ENCODE results near the gene ALDH2.

ALDH2 gene

GRCh38 chr12:111768159-111768895, 1.6 kb downstream of the ALDH2 start:
- Histone ChIP-seq H3K36me3 (ENCODE audit: control insufficient read depth, insufficient read depth, low read length) (no peaks in the 10 kb centered on the region), H3K4me3 (ENCODE audit: low read depth, low read length) (no peak overlapping the region), H3K4me2 (ENCODE audit: low read length) (no peak overlapping the region), H3K27ac (no peak overlapping the region), H3K4me1 (no peaks in the 10 kb centered on the region), H2AFZ (no peak overlapping the region), H3K79me2 (no peaks in the 10 kb centered on the region), H3K9me3 (ENCODE audit: control insufficient read depth, low read length) (no peaks in the 10 kb centered on the region), H3K9ac (no peak overlapping the region), H3K27me3 (ENCODE audit: control insufficient read depth, insufficient read depth, low read length) (no peaks in the 10 kb centered on the region)
- TF ChIP-seq CTCF (IDR thresholded peaks at IDR 0.05) = no peak

DNA sequence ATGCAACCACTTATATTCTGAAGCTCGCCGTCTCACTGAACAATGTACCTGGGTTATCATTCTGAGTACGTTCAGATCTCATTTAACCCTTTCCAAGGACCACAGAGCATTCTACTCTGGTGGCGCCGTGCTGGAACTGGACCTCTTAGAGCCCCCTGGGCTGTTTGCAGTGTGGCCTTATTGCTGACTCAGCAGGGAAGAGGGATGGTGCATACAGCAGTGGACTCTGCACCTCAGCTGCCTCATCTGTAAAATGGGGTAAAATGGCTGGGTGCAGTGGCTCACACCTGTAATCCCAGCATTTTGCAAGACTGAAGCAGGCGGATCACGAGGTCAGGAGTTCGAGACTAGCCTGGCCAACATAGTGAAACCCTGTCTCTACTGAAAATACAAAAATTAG, 2.9 kb downstream of the ALDH2 start:
- no peaks in the 10 kb centered on the region for H3K36me3 ChIP-seq (ENCODE audit: control insufficient read depth, insufficient read depth, low read length)
- no peak overlapping the region for H2AFZ ChIP-seq
- no peak for TF ChIP-seq CTCF (IDR thresholded peaks at IDR 0.05)
- H3K9ac ChIP-seq = no peak overlapping the region
- no peak overlapping the region for H3K27ac ChIP-seq
- no peaks in the 10 kb centered on the region for H3K4me1 ChIP-seq
- H3K4me2 ChIP-seq (ENCODE audit: low read length) = no peak overlapping the region
- no peaks in the 10 kb centered on the region for H3K9me3 ChIP-seq (ENCODE audit: control insufficient read depth, low read length)
- H3K27me3 ChIP-seq (ENCODE audit: control insufficient read depth, insufficient read depth, low read length) = no peaks in the 10 kb centered on the region
- H3K4me3 ChIP-seq (ENCODE audit: low read depth, low read length) = no peak overlapping the region
- no peaks in the 10 kb centered on the region for H3K79me2 ChIP-seq

DNA sequence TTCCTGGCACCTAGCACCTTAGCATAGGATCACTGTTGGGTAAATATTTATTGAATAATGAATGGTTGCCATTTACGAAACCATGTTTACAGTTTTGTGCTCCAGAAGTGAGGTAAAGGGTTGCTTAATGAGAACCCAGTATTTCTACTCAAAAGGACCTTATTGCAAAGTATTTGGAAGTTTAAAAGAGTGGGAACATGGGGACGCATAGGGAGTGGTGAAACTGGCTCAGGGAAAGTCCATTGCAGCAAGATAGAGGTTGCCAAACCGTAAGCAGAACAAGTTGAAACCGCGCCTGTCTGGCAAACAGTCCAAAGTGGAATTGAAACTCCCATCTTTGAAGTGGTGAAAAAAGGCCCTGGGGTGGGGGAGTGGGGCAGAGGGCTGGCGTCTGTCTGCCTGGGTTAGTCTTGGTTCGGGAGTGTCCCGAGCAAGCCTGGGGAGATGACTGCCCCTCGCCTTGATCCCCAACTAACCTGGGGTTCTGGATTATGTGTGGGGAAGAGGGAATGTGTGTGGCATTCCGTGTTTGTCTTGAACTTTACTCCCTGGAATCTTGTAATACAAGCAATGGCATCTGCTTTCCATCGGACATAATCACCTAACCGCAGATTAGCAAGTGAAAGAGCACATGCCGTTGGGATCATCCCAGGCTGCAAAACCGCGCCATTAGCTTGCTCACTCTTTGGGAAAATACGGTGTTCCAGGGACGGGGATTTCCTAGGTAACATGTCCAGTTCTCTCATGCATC, 7.2 kb downstream of the ALDH2 start:
- no peak overlapping the region for H3K4me2 ChIP-seq (ENCODE audit: low read length)
- H3K36me3 ChIP-seq (ENCODE audit: control insufficient read depth, insufficient read depth, low read length) = no peaks in the 10 kb centered on the region
- H3K9ac ChIP-seq = no peak overlapping the region
- H3K27ac ChIP-seq = peak overlapping the region; percentile 69
- no peak overlapping the region for H2AFZ ChIP-seq
- no peaks in the 10 kb centered on the region for H3K79me2 ChIP-seq
- H3K4me3 ChIP-seq (ENCODE audit: low read depth, low read length) = no peak overlapping the region
- TF ChIP-seq CTCF (IDR thresholded peaks at IDR 0.05) = no peak
- no peaks in the 10 kb centered on the region for H3K4me1 ChIP-seq
- no peaks in the 10 kb centered on the region for H3K27me3 ChIP-seq (ENCODE audit: control insufficient read depth, insufficient read depth, low read length)
- H3K9me3 ChIP-seq (ENCODE audit: control insufficient read depth, low read length) = no peaks in the 10 kb centered on the region

DNA sequence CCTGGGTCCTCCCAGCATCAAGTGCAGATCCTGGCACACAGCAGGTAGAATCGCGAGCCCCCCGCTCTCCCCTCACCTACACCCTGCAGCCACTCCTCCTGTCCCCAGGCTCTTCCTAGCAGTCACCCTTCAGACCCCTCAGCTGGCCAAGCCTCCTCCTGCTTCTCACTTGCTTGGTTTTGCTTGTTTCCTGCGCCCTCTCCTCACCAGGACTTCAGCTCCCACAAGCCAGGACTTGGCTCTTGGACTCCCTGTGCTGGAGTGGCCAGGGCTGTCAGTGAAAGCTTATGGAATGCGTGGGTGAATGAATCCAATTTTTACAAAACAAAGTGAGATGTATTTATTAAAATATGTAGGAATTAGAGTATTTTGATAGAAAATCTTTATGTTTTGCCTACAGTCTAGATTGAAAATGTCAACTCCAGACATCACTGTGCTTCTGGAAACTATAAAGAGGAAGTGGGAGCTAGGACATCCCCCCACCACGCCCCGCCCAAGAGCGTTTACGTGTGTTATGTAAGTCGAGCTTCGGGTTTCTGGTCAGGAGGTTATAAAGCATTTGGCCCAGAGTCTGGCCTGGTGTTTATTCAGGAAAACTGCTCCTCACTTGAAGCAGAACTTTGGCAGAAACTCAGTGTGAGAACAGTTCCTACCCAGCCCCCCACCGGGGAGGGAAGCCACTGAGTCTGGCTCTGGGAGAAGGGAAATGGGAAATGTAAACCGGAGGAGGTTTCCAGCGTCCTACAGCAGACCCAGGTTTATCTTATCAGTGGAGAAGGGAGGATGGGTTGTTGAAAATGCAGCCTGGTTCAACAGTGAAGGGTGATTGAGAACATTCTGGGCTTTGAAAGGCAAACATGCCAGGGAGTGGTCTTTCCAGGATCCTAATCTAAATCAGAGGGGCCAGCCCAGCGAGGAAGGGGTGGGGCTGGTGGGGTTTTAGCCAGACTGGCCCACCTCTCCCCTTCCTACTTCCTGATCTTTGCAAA, 8.8 kb downstream of the ALDH2 start:
- Histone ChIP-seq H3K4me1 (no peaks in the 10 kb centered on the region), H3K27me3 (ENCODE audit: control insufficient read depth, insufficient read depth, low read length) (no peaks in the 10 kb centered on the region), H3K4me2 (ENCODE audit: low read length) (no peak overlapping the region), H2AFZ (peak overlapping the region; percentile 66), H3K4me3 (ENCODE audit: low read depth, low read length) (no peak overlapping the region), H3K36me3 (ENCODE audit: control insufficient read depth, insufficient read depth, low read length) (no peaks in the 10 kb centered on the region), H3K9me3 (ENCODE audit: control insufficient read depth, low read length) (no peaks in the 10 kb centered on the region), H3K9ac (no peak overlapping the region), H3K27ac (peak overlapping the region; percentile 69), H3K79me2 (no peaks in the 10 kb centered on the region)
- TF ChIP-seq CTCF (IDR thresholded peaks at IDR 0.05) = no peak
